Heart left ventricle (tissue), 16 donors: ENCODE data around the gene NELL1. TPM values are rescaled to one million over a fixed set of nuclear protein-coding genes. Genes with fewer than 3 reads are reported as not detected.
"Not testable (repeated sequence)": the region's sequence is repeated elsewhere in the genome, so short reads cannot be mapped to it uniquely, and the experiment has no call there.

Experiments used
- ATAC-seq, 4 donors: fragments of 200-7000 bp; cut with Tn5 transposase; one replicate each; pipeline ENCODE4 v1.9.1; 2020 to 2022; ENCODE audit warnings: moderate library complexity in 4 of 4, mild to moderate bottlenecking in 3 of 4, moderate number of reproducible peaks in 1 of 4
- DNase-seq, 5 donors: peaks; one replicate each; pipeline ENCODE4 v3.0.0-alpha.2; 2020
- H3K27ac ChIP-seq, 12 donors: fragments of 200-600 bp; sonication (generic) in 4 of 12; one replicate each; pipeline versions ENCODE4 v1.5.0 to v1.8.0; 2016 to 2022; ENCODE audit warnings: mild to moderate bottlenecking in 2 of 12
- H3K27me3 ChIP-seq, 9 donors: fragments of 200-600 bp; sonication (generic) in 2 of 9; one replicate each; pipeline versions ENCODE4 v1.5.1 to v1.8.0; 2016 to 2022; ENCODE audit warnings: mild to moderate bottlenecking in 3 of 9
- H3K36me3 ChIP-seq, 9 donors: fragments of 200-600 bp; sonication (generic) in 2 of 9; one replicate each; pipeline versions ENCODE4 v1.5.0 to v1.8.0; 2018 to 2022; ENCODE audit warnings: mild to moderate bottlenecking in 2 of 9
- H3K4me1 ChIP-seq, 12 donors: fragments of 200-600 bp; sonication (generic) in 4 of 12; one replicate each; pipeline versions ENCODE4 v1.5.0 to v1.8.0; 2016 to 2022; ENCODE audit warnings: mild to moderate bottlenecking in 3 of 12
- H3K4me3 ChIP-seq, 12 donors: fragments of 200-600 bp; sonication (generic) in 4 of 12; one replicate each; pipeline versions ENCODE4 v1.5.0 to v1.8.0; 2017 to 2022; ENCODE audit warnings: mild to moderate bottlenecking in 9 of 12, moderate library complexity in 4 of 12
- H3K9me3 ChIP-seq, 12 donors: fragments of 200-600 bp; sonication (generic) in 4 of 12; one replicate each; pipeline versions ENCODE4 v1.5.0 to v1.8.0; 2016 to 2022; ENCODE audit warnings: mild to moderate bottlenecking in 1 of 12
- POLR2A ChIP-seq, 2 donors: fragments of 450-650 bp; IDR thresholded peaks; one replicate each; pipeline ENCODE4 v1.6.1; 2017; ENCODE audit warnings: antibody characterized with exemption in 2 of 2, mild to moderate bottlenecking in 2 of 2, moderate library complexity in 2 of 2
- WGBS, 4 donors: extraction: QIAGEN DNeasy Blood & Tissue Kit in 2 of 4; methylation state at CpG; one replicate each; pipeline versions ENCODE4 v1.1.5 to v1.1.7; 2013 to 2018; 5-methylcytosine and 5-hydroxymethylcytosine counted together
- intact Hi-C, 10 donors: fragments of 100-400 bp; cut with DNase I; formaldehyde crosslinking; loops; one replicate each; pipeline versions ENCODE4 v1.11.1 to v1.14.2; 2022
- polyA plus RNA-seq, 2 donors: library from polyadenylated mRNA; stranded (reverse); fragments of 200-250 nt; gene quantifications; one replicate each; pipeline ENCODE4 v1.2.3, GENCODE V29; 2013
- total RNA-seq, 9 donors: library from RNA; depleted of rRNA in 2 of 9; stranded (reverse); fragments of >200 nt in 2 of 9; fragmentation: NEBNext Ultra II Directional in 3 of 9; extraction: Animal tissue kit (Norgen Biotek cat#: 25700) in 3 of 9; gene quantifications; one replicate each; pipeline versions ENCODE4 v1.1.0 to v1.2.4, GENCODE V29; 2016 to 2023
- TF ChIP-seq, protein P1 (sequence below), 12 donors: fragments of 200-600 bp; sonication (generic) in 4 of 12; IDR thresholded peaks; one replicate each; pipeline versions ENCODE4 v1.5.0 to v1.8.0; 2018 to 2022; ENCODE audit warnings: antibody characterized with exemption in 12 of 12, mild to moderate bottlenecking in 5 of 12
- donor health status: ischemic (EF 13 %, LVEDD 7.1; RV severe dilation, severe dysfunction).
- donor health status: healthy with polysubstance abuse.
- donor health status: DM: no; HTN: yes; CAD: no.
- donor health status: DM: no; HTN: no; CAD: no.
- donor health status: ischemic (EF 25% LVEDD 6.9; RV normal size, moderate dysfunction).
- donor health status: ischemic (EF 25% LVEDD 5.7; RV mildly dilated, moderate dysfunction).
- donor health status: healthy.
- donor health status: DM: yes; HTN: yes; CAD: no.
- donor health status: ischemic (EF 35%, LVEDD 5.7; RV mildly dilated, moderate dysfunction).
- donor health status: nonischemic (EF 11% LVEDD 7.7; RV severe dilation, severe dysfunction).
- donor health status: DM: yes; HTN: yes; CAD: no.
- donor health status: PGD.
- donor health status: ischemic (EF 29% LVEDD 5.4; RV normal size, mild dysfunction).
- donor health status: nonischemic (EF 23%, LVEDD 6.1; RV moderate dilation, normal function).

NELL1 gene
- total and polyA plus RNA-seq, 11 donors, result 1.6 TPM; not detected in 10

DNA sequence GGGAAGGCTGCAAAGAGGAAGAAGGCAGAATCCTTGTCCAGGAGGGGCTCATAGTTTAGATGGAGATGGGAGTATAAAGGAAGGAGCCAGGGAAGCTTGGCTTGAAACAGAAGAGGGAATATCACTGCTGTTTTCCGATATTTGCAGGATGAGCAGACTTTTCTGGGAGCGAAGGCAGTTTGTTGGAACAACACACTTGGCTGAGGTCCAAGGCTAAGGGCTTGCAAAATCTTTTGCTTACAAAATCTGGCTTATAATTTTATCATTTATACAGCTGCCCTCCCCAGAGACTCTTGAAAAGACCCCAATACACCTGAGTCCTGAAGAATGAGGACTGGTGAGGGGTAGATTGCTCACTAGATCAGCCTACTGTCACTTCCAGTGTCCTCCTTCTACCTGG, 174.8 kb downstream of the NELL1 start:
- no peaks in the 10 kb centered on the region for H3K9me3 ChIP-seq
- no peaks in the 10 kb centered on the region for H3K27me3 ChIP-seq
- H3K36me3 ChIP-seq, result no peaks in the 10 kb centered on the region
- H3K4me3 ChIP-seq, result no peak overlapping the region
- H3K27ac ChIP-seq, result no peak overlapping the region
- intact Hi-C loops, result no loop called here
- WGBS, 4 donors, result 69 to 85% (median 75%) methylated on average over 2 of the region's 2 CpGs
- DNase-seq, result no peak
- no peak for TF ChIP-seq POLR2A (IDR thresholded peaks at IDR 0.05)
- TF ChIP-seq, protein P1, sequence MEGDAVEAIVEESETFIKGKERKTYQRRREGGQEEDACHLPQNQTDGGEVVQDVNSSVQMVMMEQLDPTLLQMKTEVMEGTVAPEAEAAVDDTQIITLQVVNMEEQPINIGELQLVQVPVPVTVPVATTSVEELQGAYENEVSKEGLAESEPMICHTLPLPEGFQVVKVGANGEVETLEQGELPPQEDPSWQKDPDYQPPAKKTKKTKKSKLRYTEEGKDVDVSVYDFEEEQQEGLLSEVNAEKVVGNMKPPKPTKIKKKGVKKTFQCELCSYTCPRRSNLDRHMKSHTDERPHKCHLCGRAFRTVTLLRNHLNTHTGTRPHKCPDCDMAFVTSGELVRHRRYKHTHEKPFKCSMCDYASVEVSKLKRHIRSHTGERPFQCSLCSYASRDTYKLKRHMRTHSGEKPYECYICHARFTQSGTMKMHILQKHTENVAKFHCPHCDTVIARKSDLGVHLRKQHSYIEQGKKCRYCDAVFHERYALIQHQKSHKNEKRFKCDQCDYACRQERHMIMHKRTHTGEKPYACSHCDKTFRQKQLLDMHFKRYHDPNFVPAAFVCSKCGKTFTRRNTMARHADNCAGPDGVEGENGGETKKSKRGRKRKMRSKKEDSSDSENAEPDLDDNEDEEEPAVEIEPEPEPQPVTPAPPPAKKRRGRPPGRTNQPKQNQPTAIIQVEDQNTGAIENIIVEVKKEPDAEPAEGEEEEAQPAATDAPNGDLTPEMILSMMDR (IDR thresholded peaks at IDR 0.05), result no peak
- ATAC-seq, result no peak
- H3K4me1 ChIP-seq, result no peaks in the 10 kb centered on the region

DNA sequence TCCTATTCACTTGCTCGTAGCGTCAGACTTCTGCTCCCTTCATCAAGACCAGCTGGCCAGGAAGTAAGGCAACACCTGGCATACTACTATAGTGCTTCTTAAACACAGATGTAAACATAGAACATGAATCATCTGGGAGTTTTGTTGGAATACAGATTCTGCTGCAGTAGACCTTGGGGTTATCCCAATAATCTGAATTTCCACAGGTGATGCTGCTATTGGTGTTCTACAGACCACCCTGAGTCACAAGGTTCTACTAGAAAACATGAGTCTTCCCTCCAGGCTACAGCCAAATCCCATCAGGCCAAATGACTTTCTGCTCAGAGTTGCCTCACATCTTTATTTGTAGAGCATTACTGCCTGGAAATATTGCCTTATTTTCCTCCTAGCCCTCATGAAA, 175.2 kb downstream of the NELL1 start:
- ATAC-seq, result no peak
- Histone ChIP-seq H3K36me3 (no peaks in the 10 kb centered on the region), H3K4me1 (no peaks in the 10 kb centered on the region), H3K4me3 (no peak overlapping the region), H3K27ac (no peak overlapping the region), H3K9me3 (no peaks in the 10 kb centered on the region), H3K27me3 (no peaks in the 10 kb centered on the region)
- 0 to 66% (median 52%) methylated on average over 2 of the region's 2 CpGs for WGBS, 4 donors
- TF ChIP-seq, protein P1 (IDR thresholded peaks at IDR 0.05), result no peak
- no peak for TF ChIP-seq POLR2A (IDR thresholded peaks at IDR 0.05)
- intact Hi-C loops, result no loop called here
- no peak for DNase-seq

DNA sequence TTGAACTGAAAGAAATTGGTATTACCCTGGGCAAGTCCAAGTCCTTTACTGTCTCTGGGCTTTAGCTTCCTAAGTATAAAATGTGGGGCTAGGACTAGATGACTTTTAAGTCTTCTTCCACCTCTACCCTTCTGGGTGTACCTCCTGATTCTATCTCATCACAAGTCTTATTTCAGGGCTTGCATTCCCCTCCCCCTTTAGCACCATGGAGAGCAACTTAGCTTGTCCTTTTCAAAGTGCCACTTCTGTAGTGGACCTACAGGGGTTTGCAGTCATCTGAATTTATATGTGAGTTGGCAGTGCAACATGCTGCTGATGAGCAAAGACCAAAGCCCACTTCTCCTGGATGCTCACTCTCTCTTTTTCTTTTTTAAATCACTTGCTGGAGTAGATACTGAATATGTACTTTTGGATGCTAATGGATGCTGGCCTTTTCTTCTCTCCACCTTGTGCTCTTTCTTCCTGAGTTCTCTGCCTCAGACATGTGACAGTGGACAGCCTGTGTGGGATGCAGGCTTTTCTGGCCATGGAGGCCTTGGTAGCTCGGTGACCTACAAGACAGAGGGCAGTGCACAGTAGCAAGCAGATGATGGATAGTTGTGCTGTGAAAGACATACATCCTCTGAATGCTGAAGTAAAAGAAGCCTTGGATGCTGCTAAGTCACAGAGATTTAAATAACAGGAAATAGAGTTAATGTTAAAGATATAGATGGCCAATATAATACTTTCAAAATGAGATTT, 185.0 kb downstream of the NELL1 start:
- intact Hi-C loops, result no loop called here
- Histone ChIP-seq H3K36me3 (no peaks in the 10 kb centered on the region), H3K4me3 (no peak overlapping the region), H3K9me3 (no peaks in the 10 kb centered on the region), H3K27ac (no peak overlapping the region), H3K27me3 (no peaks in the 10 kb centered on the region), H3K4me1 (no peaks in the 10 kb centered on the region)
- WGBS, 4 donors, result 43 to 62% (median 56%) methylated on average over 1 of the region's 1 CpG
- ATAC-seq (no peak), DNase-seq (no peak)
- TF ChIP-seq POLR2A (IDR thresholded peaks at IDR 0.05), result no peak
- TF ChIP-seq, protein P1 (IDR thresholded peaks at IDR 0.05), result no peak

DNA sequence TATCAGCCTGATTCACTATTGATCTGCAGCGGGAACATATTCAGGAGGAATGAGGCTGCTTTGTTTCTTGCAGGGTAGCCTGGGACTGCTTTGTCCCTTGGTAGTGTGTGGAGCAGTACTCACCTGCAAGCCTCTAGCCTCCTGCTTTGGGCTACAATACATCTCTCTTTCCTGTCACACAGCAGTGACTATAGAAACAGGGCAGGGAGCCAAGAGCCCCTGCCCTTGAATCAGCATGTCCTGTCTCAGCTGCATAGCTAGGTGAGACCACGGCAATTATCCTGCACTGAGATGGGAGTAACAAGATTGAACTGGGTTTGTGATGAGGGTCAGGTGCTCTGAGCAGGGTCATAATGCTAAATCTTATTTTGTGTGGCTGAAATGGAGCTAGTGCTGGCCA, 191.9 kb downstream of the NELL1 start:
- WGBS, 4 donors, result 63 to 80% (median 73%) methylated on average over 2 of the region's 2 CpGs
- DNase-seq, result no peak
- Histone ChIP-seq H3K27ac (no peak overlapping the region), H3K4me1 (no peaks in the 10 kb centered on the region), H3K9me3 (no peaks in the 10 kb centered on the region), H3K4me3 (no peak overlapping the region), H3K27me3 (no peaks in the 10 kb centered on the region), H3K36me3 (no peaks in the 10 kb centered on the region)
- ATAC-seq, result no peak
- intact Hi-C loops, result no loop called here
- TF ChIP-seq POLR2A (IDR thresholded peaks at IDR 0.05), result no peak
- TF ChIP-seq, protein P1 (IDR thresholded peaks at IDR 0.05), result no peak

DNA sequence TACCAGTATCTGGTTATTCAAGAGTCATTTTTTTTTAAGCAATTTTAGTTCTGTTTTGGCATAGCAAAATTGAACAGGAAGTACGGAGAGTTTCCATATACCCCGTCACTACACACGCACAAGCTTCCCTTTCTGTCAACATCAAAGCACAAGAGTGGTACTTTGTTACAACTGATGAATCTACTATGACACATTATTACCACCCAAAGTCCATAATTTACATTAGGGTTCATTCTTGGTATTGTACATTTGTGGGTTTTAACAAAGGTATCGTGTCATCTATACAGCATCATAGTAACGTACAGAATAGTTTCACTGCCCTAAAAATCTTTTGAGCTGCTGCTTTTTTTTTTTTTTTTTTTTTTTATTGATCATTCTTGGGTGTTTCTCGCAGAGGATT, 192.9 kb downstream of the NELL1 start:
- H3K36me3 ChIP-seq, H3K27ac ChIP-seq, H3K27me3 ChIP-seq, H3K4me3 ChIP-seq, intact Hi-C loops, DNase-seq, H3K4me1 ChIP-seq, H3K9me3 ChIP-seq, ATAC-seq: not testable (repeated sequence)
- 63 to 83% (median 80%) methylated on average over 6 of the region's 6 CpGs for WGBS, 4 donors
